IMR-90 (cell line): ENCODE results near the gene RSU1.

Experiments used
- BHLHE40 ChIP-seq: fragments of 150-350 bp; IDR thresholded peaks from 2 replicates; pipeline ENCODE4 v1.6.1; 2016; ENCODE audit warnings: mild to moderate bottlenecking, low read depth, low read length
- FOS ChIP-seq: fragments of 150-350 bp; IDR thresholded peaks from 2 replicates; pipeline ENCODE4 v1.6.1; 2016; ENCODE audit warnings: low read depth, low read length
- POLR2A ChIP-seq: IDR thresholded peaks from 2 replicates; pipeline ENCODE4 v1.6.1; 2012; ENCODE audit warnings: mild to moderate bottlenecking, low read depth, low read length
- RFX5 ChIP-seq: IDR thresholded peaks from 2 replicates; pipeline ENCODE4 v1.8.0; 2012; ENCODE audit warnings: low read depth, mild to moderate bottlenecking, low read length, moderate library complexity
- TF ChIP-seq, protein P1 (sequence below): conservative IDR thresholded peaks from 2 replicates; pipeline ENCODE4 v1.5.1; 2012; ENCODE audit warnings: mild to moderate bottlenecking, low read depth, low read length, improper control_type of control experiment

DNA sequence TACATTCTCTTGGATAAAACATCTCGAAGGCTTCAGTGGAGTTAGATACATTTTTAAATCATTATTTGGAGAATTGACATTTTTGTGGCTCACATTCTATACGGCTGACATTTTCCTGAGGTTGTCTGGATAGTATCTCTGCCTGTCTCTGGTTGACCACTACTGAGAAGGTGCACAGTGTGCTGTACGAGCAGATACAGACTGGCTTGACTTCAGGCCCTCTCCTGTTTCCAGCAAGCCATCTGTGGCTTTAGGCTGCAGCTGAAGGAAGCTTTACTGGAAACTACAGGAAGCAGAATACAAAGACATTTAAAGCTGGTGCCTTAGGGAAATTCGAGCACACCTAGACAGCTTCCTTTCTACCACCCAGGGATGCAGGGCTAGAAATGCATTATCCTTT, 39.3 kb upstream of the RSU1 start:
- no peak for TF ChIP-seq RFX5
- TF ChIP-seq POLR2A = no peak
- no peak for TF ChIP-seq BHLHE40
- TF ChIP-seq, protein P1, sequence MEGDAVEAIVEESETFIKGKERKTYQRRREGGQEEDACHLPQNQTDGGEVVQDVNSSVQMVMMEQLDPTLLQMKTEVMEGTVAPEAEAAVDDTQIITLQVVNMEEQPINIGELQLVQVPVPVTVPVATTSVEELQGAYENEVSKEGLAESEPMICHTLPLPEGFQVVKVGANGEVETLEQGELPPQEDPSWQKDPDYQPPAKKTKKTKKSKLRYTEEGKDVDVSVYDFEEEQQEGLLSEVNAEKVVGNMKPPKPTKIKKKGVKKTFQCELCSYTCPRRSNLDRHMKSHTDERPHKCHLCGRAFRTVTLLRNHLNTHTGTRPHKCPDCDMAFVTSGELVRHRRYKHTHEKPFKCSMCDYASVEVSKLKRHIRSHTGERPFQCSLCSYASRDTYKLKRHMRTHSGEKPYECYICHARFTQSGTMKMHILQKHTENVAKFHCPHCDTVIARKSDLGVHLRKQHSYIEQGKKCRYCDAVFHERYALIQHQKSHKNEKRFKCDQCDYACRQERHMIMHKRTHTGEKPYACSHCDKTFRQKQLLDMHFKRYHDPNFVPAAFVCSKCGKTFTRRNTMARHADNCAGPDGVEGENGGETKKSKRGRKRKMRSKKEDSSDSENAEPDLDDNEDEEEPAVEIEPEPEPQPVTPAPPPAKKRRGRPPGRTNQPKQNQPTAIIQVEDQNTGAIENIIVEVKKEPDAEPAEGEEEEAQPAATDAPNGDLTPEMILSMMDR = no peak
- no peak for TF ChIP-seq FOS
